PFSK-1 (cell line): Measurements from ENCODE around the gene NEK7.

ENCODE experiments used
- FOXP2 ChIP-seq: optimal IDR thresholded peaks from 2 replicates; pipeline ENCODE3; 2011; ENCODE audit warnings: borderline replicate concordance, control low read depth, inconsistent platforms; ENCODE audit not compliant: insufficient read depth; ENCODE audit errors: extremely low read length, extremely low read depth
- POLR2AphosphoS5 ChIP-seq: IDR thresholded peaks from 2 replicates; pipeline ENCODE4 v1.6.1; 2012; ENCODE audit warnings: low read depth, mild to moderate bottlenecking, control low read depth, low read length, moderate library complexity
- SIN3A ChIP-seq: IDR thresholded peaks from 2 replicates; pipeline ENCODE4 v1.6.1; 2012; ENCODE audit warnings: mild to moderate bottlenecking, low read length, moderate library complexity, borderline replicate concordance; ENCODE audit not compliant: insufficient read depth
- TAF1 ChIP-seq: IDR thresholded peaks from 2 replicates; pipeline ENCODE4 v1.6.1; 2012; ENCODE audit warnings: low read length, control low read depth, borderline replicate concordance; ENCODE audit not compliant: insufficient read depth
- TF ChIP-seq, protein P1 (sequence below), 2 experiments: IDR thresholded peaks; 2 replicates each; pipeline versions ENCODE4 v1.6.1 to v1.8.0; 2011 to 2012; ENCODE audit warnings: low read depth in 2 of 2, low read length in 2 of 2, control low read depth in 1 of 2, inconsistent platforms in 1 of 2, mild to moderate bottlenecking in 1 of 2, moderate library complexity in 1 of 2; ENCODE audit not compliant: insufficient read depth in 1 of 2

DNA sequence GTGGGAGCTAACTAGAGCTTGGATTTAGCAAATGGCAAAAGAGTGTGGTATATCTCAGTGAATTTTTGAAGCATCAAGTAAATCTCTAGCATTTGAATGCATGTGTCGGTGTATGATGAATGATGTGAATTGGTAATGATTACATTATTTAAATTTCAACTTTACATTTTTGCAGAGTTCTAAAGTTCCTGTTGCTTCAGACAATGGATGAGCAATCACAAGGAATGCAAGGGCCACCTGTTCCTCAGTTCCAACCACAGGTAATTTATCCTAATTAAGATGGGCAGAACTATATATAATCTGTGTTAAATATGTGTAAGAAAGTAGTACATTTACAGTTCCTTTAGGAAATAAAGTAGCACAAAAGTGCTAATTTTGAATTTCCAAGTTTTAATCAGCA is 75.6 kb downstream of the NEK7 start:
- TF ChIP-seq TAF1: no peak
- TF ChIP-seq, protein P1, sequence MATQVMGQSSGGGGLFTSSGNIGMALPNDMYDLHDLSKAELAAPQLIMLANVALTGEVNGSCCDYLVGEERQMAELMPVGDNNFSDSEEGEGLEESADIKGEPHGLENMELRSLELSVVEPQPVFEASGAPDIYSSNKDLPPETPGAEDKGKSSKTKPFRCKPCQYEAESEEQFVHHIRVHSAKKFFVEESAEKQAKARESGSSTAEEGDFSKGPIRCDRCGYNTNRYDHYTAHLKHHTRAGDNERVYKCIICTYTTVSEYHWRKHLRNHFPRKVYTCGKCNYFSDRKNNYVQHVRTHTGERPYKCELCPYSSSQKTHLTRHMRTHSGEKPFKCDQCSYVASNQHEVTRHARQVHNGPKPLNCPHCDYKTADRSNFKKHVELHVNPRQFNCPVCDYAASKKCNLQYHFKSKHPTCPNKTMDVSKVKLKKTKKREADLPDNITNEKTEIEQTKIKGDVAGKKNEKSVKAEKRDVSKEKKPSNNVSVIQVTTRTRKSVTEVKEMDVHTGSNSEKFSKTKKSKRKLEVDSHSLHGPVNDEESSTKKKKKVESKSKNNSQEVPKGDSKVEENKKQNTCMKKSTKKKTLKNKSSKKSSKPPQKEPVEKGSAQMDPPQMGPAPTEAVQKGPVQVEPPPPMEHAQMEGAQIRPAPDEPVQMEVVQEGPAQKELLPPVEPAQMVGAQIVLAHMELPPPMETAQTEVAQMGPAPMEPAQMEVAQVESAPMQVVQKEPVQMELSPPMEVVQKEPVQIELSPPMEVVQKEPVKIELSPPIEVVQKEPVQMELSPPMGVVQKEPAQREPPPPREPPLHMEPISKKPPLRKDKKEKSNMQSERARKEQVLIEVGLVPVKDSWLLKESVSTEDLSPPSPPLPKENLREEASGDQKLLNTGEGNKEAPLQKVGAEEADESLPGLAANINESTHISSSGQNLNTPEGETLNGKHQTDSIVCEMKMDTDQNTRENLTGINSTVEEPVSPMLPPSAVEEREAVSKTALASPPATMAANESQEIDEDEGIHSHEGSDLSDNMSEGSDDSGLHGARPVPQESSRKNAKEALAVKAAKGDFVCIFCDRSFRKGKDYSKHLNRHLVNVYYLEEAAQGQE (IDR thresholded peaks at IDR 0.05; ENCODE audit: insufficient read depth in 1 of 2, low read depth in 2 of 2, low read length in 2 of 2): no peak
- no peak for TF ChIP-seq POLR2AphosphoS5
- TF ChIP-seq SIN3A: no peak
- no peak for TF ChIP-seq FOXP2
